HL-60 (cell line): ENCODE measurements around the gene UTS2B.

Experiments
- GABPA ChIP-seq: IDR thresholded peaks from 2 replicates; pipeline ENCODE4 v1.6.1; 2012; ENCODE audit warnings: low read depth
- POLR2AphosphoS5 ChIP-seq: IDR thresholded peaks from 2 replicates; pipeline ENCODE4 v1.6.1; 2012; ENCODE audit warnings: low read depth
- REST ChIP-seq: IDR thresholded peaks from 2 replicates; pipeline ENCODE4 v1.6.1; 2012; ENCODE audit warnings: low read depth; ENCODE audit not compliant: insufficient replicate concordance
- SPI1 ChIP-seq: IDR thresholded peaks from 2 replicates; pipeline ENCODE4 v1.6.1; 2012; ENCODE audit warnings: low read depth, mild to moderate bottlenecking, borderline replicate concordance
- TF ChIP-seq, protein P1 (sequence below): IDR thresholded peaks from one replicate; pipeline ENCODE4 v1.5.1; 2011; ENCODE audit warnings: low read length, control low read depth, inconsistent platforms; ENCODE audit not compliant: insufficient read depth

DNA sequence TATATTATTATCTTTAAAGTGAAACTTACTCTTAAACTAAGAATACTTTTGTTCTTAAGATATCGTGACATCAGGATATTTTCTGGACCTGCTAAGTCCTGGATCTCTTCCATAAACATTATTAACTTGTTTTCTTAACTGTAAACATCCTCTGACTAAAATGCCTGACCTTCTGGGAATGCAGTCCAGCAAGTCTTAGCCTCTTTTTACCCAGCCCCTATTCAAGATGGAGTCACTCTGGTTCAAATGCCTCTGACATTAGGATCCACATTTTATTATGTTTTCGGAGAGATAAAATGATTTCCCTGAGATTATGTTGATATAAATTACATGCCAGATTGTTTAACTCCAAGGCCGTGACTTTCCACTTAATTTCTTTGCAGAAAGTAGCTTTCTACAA lies 93.7 kb downstream of the UTS2B start:
- TF ChIP-seq, protein P1, sequence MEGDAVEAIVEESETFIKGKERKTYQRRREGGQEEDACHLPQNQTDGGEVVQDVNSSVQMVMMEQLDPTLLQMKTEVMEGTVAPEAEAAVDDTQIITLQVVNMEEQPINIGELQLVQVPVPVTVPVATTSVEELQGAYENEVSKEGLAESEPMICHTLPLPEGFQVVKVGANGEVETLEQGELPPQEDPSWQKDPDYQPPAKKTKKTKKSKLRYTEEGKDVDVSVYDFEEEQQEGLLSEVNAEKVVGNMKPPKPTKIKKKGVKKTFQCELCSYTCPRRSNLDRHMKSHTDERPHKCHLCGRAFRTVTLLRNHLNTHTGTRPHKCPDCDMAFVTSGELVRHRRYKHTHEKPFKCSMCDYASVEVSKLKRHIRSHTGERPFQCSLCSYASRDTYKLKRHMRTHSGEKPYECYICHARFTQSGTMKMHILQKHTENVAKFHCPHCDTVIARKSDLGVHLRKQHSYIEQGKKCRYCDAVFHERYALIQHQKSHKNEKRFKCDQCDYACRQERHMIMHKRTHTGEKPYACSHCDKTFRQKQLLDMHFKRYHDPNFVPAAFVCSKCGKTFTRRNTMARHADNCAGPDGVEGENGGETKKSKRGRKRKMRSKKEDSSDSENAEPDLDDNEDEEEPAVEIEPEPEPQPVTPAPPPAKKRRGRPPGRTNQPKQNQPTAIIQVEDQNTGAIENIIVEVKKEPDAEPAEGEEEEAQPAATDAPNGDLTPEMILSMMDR, result no peak
- TF ChIP-seq REST (no peak), POLR2AphosphoS5 (no peak), GABPA (no peak), SPI1 (no peak)
